ENCODE data around the gene DSTN.
A peak's percentile ranks its signal among the peaks of the same experiment; 100 is the strongest.

The DSTN gene

GRCh38 chr20:17579369-17580039 is 9.6 kb downstream of the DSTN start:
- peaks cover 8 to 25% (median 10%) of the 10 kb centered on the region in 3 donors for H3K36me3 ChIP-seq
- H3K4me1 ChIP-seq: peaks cover 0 to 98% (median 56%) of the 10 kb centered on the region in 4 donors
- H3K27ac ChIP-seq: peak overlapping the region; percentile 50 to 99
- no peaks in the 10 kb centered on the region for H3K9me3 ChIP-seq
- TF ChIP-seq, protein P1, sequence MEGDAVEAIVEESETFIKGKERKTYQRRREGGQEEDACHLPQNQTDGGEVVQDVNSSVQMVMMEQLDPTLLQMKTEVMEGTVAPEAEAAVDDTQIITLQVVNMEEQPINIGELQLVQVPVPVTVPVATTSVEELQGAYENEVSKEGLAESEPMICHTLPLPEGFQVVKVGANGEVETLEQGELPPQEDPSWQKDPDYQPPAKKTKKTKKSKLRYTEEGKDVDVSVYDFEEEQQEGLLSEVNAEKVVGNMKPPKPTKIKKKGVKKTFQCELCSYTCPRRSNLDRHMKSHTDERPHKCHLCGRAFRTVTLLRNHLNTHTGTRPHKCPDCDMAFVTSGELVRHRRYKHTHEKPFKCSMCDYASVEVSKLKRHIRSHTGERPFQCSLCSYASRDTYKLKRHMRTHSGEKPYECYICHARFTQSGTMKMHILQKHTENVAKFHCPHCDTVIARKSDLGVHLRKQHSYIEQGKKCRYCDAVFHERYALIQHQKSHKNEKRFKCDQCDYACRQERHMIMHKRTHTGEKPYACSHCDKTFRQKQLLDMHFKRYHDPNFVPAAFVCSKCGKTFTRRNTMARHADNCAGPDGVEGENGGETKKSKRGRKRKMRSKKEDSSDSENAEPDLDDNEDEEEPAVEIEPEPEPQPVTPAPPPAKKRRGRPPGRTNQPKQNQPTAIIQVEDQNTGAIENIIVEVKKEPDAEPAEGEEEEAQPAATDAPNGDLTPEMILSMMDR (IDR thresholded peaks at IDR 0.05): no peak
- H3K4me3 ChIP-seq: peak overlapping the region; percentile 10 to 85
- intact Hi-C loops (cut with DNase I; ENCODE audit: low total_unique reads): loop anchor here (5.0 kb wide), 1 partner anchor 33 kb away; no protein-coding TSS in a partner anchor
- H3K27me3 ChIP-seq: no peaks in the 10 kb centered on the region
- DNase-seq: no peak

DNA sequence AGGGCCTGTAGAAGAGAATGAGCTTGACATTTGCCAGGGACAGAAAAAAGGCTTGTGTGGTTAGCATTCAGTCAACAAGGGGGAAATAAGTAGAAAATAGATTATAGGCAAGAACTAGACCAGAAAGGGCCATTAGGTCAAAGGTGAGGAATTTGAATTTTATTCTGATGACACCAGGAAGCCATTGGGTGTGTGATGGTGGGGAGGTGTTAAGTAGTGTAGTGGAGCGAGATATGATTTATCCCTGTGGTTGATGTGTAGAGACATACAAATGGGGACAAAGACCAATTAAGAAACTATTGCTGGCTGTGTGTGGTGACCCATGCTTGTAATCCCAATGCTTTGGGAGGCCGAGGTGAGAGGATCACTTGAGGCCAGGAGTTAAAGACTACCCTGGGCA is 11.0 kb downstream of the DSTN start:
- H3K9me3 ChIP-seq: no peaks in the 10 kb centered on the region
- peaks cover 8 to 14% (median 11%) of the 10 kb centered on the region in 3 donors for H3K36me3 ChIP-seq
- no peak for DNase-seq
- intact Hi-C loops (cut with DNase I; ENCODE audit: low total_unique reads): no loop called here
- H3K27me3 ChIP-seq: no peaks in the 10 kb centered on the region
- H3K27ac ChIP-seq: peak overlapping the region; percentile 50 to 99
- peaks cover 0 to 100% (median 63%) of the 10 kb centered on the region in 4 donors for H3K4me1 ChIP-seq
- H3K4me3 ChIP-seq: peak overlapping the region; percentile 14 to 85
- TF ChIP-seq, protein P1 (IDR thresholded peaks at IDR 0.05): no peak

DNA sequence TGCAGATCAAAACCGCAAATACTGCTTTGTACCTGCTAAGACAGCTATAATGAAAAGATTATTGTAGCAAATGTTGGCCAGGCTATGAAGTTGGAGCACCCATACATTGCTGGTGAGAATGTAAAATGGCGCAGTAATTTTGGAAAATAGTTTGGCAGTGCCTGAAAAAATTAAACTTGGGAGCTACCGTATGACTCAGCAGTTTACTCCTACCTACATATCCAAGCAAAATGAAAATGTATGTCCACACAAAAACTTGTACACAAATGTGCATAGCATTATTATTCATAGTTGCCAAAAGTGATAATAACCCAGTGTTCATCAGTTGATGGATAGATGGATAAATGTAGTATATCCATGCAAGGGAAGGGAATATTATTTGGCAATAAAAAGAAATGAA is 13.3 kb downstream of the DSTN start:
- H3K27me3 ChIP-seq: no peaks in the 10 kb centered on the region
- intact Hi-C loops (cut with DNase I; ENCODE audit: low total_unique reads): no loop called here
- no peaks in the 10 kb centered on the region for H3K9me3 ChIP-seq
- H3K36me3 ChIP-seq: peaks cover 8 to 11% (median 9%) of the 10 kb centered on the region in 3 donors
- DNase-seq: no peak
- H3K4me1 ChIP-seq: peaks cover 0 to 100% (median 75%) of the 10 kb centered on the region in 4 donors
- no peak overlapping the region for H3K4me3 ChIP-seq
- TF ChIP-seq, protein P1 (IDR thresholded peaks at IDR 0.05): no peak
- peak overlapping the region; percentile 24 to 99 for H3K27ac ChIP-seq

DNA sequence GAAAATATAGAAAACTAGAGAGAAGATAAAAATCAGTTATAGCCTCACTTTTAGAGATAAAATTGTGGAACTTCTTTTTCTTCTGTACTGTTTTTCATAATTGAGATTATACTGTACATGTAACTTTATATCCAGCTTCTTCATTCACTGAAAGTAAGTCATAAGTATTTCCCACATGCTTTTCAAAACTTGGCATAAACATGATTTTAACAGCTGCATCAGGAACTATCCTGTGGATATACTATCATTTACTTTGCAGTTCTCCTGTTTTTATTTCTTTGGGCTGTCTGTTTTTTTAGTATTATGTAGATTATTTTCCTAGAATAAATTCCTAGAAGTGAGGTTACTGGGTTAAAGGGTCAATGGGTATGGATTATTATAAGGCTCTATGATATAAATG is 14.8 kb downstream of the DSTN start:
- intact Hi-C loops (cut with DNase I; ENCODE audit: low total_unique reads): no loop called here
- TF ChIP-seq, protein P1 (IDR thresholded peaks at IDR 0.05): no peak
- Histone ChIP-seq H3K27me3 (no peaks in the 10 kb centered on the region), H3K4me1 (peaks cover 0 to 100% (median 73%) of the 10 kb centered on the region in 4 donors), H3K9me3 (no peaks in the 10 kb centered on the region), H3K36me3 (peaks cover 0 to 7% (median 4%) of the 10 kb centered on the region in 3 donors), H3K27ac (peak overlapping the region; percentile 83 to 99), H3K4me3 (peak overlapping the region in 1 of 2 donors; percentile 1)
- no peak for DNase-seq

- H3K4me1 ChIP-seq: peaks cover 0 to 98% (median 69%) of the 10 kb centered on the region in 4 donors
- no peak for DNase-seq
- H3K4me3 ChIP-seq: peak overlapping the region; percentile 23 to 37
- H3K27me3 ChIP-seq: no peaks in the 10 kb centered on the region
- H3K36me3 ChIP-seq: peaks cover 0 to 7% (median 0%) of the 10 kb centered on the region in 3 donors
- H3K9me3 ChIP-seq: no peaks in the 10 kb centered on the region
- intact Hi-C loops (cut with DNase I; ENCODE audit: low total_unique reads): no loop called here
- peak overlapping the region; percentile 83 to 99 for H3K27ac ChIP-seq
- TF ChIP-seq, protein P1 (IDR thresholded peaks at IDR 0.05): no peak
Measured at GRCh38 chr20:17586250-17586649, 16.4 kb downstream of the DSTN start.
